ENCODE results near the gene NIBAN1. TPM values are rescaled to one million over a fixed set of nuclear protein-coding genes. Genes with fewer than 3 reads are reported as not detected.

The NIBAN1 gene
- total and polyA plus RNA-seq, 9 of the 15 experiments (the other 6 are each of a cell fraction or from before 2014, with no cell fraction given): 1.5 to 26.6 (median 16.2) TPM

DNA sequence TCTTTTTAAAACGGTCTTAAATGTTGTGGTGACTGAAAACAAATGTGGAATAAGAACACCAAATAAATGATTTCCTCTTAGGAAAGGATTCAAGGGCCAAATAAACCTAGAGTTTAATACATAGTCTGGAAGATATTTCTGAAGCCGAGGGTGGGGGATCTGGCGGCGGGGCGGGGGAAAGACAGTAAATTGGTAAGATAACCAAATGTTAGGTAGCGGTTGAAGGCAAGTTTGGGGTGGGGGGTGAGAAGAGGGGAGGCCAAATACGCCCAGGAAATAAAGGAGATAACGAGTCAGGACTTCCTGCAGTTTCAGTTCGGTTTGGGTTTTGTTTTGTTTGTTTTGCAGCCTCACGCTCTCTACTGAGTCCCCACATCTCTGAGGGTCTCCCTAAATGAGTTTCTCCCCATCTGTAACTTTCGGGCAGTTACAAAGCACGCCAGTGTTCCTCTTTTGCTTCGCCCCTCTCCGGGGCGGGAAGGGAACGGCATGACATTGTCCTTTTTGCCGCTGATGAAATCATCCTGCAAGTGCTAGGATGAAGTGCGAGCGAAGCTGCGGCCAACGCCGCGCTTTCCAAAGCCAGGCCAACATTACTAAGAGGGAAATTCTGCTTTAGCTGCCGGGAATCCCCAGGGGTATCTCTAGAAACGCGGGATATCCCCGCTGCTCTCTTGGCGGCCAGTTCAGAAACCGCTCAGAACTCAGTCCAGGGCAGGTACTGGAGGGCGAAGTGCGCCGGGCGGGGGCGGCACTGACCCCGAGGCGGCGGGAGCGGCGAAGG is 844 bp downstream of the NIBAN1 start (continued):
- TF ChIP-seq, protein P1, sequence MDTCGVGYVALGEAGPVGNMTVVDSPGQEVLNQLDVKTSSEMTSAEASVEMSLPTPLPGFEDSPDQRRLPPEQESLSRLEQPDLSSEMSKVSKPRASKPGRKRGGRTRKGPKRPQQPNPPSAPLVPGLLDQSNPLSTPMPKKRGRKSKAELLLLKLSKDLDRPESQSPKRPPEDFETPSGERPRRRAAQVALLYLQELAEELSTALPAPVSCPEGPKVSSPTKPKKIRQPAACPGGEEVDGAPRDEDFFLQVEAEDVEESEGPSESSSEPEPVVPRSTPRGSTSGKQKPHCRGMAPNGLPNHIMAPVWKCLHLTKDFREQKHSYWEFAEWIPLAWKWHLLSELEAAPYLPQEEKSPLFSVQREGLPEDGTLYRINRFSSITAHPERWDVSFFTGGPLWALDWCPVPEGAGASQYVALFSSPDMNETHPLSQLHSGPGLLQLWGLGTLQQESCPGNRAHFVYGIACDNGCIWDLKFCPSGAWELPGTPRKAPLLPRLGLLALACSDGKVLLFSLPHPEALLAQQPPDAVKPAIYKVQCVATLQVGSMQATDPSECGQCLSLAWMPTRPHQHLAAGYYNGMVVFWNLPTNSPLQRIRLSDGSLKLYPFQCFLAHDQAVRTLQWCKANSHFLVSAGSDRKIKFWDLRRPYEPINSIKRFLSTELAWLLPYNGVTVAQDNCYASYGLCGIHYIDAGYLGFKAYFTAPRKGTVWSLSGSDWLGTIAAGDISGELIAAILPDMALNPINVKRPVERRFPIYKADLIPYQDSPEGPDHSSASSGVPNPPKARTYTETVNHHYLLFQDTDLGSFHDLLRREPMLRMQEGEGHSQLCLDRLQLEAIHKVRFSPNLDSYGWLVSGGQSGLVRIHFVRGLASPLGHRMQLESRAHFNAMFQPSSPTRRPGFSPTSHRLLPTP (IDR thresholded peaks at IDR 0.05; ENCODE audit: borderline replicate concordance, extremely low read depth, insufficient read length): no peak
- TF ChIP-seq DNMT1 (IDR thresholded peaks at IDR 0.05): no peak
- TF ChIP-seq, protein P2, sequence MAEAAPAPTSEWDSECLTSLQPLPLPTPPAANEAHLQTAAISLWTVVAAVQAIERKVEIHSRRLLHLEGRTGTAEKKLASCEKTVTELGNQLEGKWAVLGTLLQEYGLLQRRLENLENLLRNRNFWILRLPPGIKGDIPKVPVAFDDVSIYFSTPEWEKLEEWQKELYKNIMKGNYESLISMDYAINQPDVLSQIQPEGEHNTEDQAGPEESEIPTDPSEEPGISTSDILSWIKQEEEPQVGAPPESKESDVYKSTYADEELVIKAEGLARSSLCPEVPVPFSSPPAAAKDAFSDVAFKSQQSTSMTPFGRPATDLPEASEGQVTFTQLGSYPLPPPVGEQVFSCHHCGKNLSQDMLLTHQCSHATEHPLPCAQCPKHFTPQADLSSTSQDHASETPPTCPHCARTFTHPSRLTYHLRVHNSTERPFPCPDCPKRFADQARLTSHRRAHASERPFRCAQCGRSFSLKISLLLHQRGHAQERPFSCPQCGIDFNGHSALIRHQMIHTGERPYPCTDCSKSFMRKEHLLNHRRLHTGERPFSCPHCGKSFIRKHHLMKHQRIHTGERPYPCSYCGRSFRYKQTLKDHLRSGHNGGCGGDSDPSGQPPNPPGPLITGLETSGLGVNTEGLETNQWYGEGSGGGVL (CRISPR knock-in tag; IDR thresholded peaks at IDR 0.05): no peak
- TF ChIP-seq GTF2E2 (tag; IDR thresholded peaks at IDR 0.05): no peak
- TF ChIP-seq, protein P3, sequence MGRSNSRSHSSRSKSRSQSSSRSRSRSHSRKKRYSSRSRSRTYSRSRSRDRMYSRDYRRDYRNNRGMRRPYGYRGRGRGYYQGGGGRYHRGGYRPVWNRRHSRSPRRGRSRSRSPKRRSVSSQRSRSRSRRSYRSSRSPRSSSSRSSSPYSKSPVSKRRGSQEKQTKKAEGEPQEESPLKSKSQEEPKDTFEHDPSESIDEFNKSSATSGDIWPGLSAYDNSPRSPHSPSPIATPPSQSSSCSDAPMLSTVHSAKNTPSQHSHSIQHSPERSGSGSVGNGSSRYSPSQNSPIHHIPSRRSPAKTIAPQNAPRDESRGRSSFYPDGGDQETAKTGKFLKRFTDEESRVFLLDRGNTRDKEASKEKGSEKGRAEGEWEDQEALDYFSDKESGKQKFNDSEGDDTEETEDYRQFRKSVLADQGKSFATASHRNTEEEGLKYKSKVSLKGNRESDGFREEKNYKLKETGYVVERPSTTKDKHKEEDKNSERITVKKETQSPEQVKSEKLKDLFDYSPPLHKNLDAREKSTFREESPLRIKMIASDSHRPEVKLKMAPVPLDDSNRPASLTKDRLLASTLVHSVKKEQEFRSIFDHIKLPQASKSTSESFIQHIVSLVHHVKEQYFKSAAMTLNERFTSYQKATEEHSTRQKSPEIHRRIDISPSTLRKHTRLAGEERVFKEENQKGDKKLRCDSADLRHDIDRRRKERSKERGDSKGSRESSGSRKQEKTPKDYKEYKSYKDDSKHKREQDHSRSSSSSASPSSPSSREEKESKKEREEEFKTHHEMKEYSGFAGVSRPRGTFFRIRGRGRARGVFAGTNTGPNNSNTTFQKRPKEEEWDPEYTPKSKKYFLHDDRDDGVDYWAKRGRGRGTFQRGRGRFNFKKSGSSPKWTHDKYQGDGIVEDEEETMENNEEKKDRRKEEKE (IDR thresholded peaks at IDR 0.05; ENCODE audit: borderline replicate concordance in 1 of 2, control insufficient read depth in 1 of 2, low read depth in 2 of 2, low read length in 1 of 2): no peak
- TF ChIP-seq, protein P4, sequence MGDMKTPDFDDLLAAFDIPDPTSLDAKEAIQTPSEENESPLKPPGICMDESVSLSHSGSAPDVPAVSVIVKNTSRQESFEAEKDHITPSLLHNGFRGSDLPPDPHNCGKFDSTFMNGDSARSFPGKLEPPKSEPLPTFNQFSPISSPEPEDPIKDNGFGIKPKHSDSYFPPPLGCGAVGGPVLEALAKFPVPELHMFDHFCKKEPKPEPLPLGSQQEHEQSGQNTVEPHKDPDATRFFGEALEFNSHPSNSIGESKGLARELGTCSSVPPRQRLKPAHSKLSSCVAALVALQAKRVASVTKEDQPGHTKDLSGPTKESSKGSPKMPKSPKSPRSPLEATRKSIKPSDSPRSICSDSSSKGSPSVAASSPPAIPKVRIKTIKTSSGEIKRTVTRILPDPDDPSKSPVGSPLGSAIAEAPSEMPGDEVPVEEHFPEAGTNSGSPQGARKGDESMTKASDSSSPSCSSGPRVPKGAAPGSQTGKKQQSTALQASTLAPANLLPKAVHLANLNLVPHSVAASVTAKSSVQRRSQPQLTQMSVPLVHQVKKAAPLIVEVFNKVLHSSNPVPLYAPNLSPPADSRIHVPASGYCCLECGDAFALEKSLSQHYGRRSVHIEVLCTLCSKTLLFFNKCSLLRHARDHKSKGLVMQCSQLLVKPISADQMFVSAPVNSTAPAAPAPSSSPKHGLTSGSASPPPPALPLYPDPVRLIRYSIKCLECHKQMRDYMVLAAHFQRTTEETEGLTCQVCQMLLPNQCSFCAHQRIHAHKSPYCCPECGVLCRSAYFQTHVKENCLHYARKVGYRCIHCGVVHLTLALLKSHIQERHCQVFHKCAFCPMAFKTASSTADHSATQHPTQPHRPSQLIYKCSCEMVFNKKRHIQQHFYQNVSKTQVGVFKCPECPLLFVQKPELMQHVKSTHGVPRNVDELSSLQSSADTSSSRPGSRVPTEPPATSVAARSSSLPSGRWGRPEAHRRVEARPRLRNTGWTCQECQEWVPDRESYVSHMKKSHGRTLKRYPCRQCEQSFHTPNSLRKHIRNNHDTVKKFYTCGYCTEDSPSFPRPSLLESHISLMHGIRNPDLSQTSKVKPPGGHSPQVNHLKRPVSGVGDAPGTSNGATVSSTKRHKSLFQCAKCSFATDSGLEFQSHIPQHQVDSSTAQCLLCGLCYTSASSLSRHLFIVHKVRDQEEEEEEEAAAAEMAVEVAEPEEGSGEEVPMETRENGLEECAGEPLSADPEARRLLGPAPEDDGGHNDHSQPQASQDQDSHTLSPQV (IDR thresholded peaks at IDR 0.05): peak; percentile 52
- TF ChIP-seq RAD21 (CRISPR knock-in tag; conservative IDR thresholded peaks at IDR 0.05 in 1 of 2, IDR thresholded peaks at IDR 0.05 in 1 of 2): no peak; a peak in 1 of 4 replicates
- no peak for TF ChIP-seq ZNF212 (CRISPR knock-in tag; IDR thresholded peaks at IDR 0.05)
- no peak for TF ChIP-seq NCOA4 (IDR thresholded peaks at IDR 0.05; ENCODE audit: partially characterized antibody)
- 0 out of 4 replicates have a peak, but pooled peaks of 1 of the 2 experiments have one; percentile 43 for TF ChIP-seq CSDE1 (IDR thresholded peaks at IDR 0.05)
- TF ChIP-seq SREBF2 (CRISPR knock-in tag; IDR thresholded peaks at IDR 0.05): no peak
- TF ChIP-seq POLR2B (IDR thresholded peaks at IDR 0.05; ENCODE audit: low read depth, partially characterized antibody): peak; percentile 85

Data from K562 (cell line).